VCaP (cell line): ENCODE data around the gene NEDD4.

ENCODE experiments used
- H3K27ac ChIP-seq: fragments of 450-650 bp; 2 replicates; pipeline ENCODE4 v1.5.1; 2017
- TF ChIP-seq, protein P1 (sequence below): fragments of 450-650 bp; conservative IDR thresholded peaks from 2 replicates; pipeline ENCODE4 v1.5.1; 2017; ENCODE audit warnings: mild to moderate bottlenecking, moderate library complexity

Gene NEDD4

DNA sequence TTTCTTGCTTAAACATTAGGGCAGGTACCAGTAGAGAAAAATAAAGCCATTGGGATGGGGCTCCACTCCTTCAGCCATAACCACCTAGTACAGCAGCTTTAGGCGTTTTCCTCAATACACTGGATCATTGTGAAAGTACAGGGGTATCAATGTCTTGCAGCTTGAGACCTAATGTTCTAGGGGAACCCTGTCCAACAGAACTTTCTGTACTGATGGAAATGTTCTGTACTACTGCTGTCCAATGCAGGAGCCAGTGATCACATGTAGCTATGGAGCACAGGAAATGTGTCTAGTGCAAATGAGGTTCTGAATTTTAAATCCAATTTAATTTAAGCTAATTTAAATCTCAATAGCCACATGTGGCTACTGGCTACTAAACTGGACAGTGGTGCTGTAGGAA is 93.9 kb downstream of the NEDD4 start:
- TF ChIP-seq, protein P1, sequence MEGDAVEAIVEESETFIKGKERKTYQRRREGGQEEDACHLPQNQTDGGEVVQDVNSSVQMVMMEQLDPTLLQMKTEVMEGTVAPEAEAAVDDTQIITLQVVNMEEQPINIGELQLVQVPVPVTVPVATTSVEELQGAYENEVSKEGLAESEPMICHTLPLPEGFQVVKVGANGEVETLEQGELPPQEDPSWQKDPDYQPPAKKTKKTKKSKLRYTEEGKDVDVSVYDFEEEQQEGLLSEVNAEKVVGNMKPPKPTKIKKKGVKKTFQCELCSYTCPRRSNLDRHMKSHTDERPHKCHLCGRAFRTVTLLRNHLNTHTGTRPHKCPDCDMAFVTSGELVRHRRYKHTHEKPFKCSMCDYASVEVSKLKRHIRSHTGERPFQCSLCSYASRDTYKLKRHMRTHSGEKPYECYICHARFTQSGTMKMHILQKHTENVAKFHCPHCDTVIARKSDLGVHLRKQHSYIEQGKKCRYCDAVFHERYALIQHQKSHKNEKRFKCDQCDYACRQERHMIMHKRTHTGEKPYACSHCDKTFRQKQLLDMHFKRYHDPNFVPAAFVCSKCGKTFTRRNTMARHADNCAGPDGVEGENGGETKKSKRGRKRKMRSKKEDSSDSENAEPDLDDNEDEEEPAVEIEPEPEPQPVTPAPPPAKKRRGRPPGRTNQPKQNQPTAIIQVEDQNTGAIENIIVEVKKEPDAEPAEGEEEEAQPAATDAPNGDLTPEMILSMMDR, result no peak
- H3K27ac ChIP-seq, result no peak overlapping the region

DNA sequence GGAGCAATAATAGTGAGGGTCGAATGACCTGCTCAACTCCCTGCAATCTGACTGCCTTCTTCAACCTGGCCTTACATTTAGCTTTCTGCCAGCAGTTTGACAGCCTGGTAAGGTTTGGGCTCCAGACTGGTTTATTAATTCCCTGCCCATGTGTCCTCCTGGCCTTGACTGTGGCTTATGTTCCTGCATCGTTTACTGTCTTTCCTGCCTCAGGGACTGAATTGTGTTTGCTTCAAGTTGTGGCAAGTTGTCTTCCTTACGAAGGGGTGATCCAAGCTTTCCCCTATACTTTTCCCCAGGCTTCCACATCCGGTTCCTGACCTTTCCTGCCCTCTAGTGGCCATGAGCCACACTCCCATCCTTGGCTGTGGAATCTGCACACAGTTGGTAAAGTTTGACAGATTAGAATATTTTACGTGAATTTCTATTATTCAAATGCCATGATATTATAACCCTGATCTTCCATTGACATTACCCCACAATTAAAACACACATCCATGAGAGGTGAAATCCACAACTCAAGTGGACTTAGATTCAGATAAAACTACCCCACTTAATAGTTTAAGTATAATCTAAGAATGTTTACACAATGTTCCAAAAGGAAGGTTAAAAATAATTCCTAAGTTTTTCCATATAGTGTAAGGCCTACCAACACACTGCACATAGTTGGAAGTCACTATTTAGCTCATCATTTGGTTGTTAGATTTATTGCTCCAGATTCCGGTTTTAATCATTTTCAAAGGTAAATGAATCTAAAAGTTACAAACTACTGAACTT is 95.7 kb downstream of the NEDD4 start:
- H3K27ac ChIP-seq, result no peak overlapping the region

DNA sequence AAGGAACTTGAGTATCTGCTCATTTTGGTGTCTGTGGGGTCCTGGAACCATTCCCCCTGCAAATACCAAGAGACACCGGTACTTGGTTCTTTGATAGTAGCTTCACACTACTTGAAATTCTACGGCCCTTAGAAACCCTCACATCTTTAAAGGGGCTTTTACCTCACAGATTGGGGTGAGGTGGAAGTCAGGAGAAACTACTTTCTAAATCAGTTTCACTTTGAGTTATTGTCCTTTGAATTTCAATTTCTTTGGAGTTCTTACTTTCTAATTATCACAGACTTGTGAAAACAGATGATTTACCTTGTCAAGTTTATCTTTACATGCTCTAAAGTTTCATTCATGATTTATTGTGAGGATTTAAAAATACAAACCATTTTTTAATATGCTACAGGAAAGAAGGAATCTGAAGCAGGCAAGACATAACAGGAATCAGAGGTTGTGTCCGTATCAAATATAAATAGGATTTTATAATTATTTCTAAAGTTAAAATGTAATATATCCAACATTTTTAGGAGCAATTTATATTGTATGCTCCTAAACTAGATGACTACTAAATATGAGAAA is 98.9 kb downstream of the NEDD4 start:
- no peak overlapping the region for H3K27ac ChIP-seq
- TF ChIP-seq, protein P1, result no peak

More for the DNA sequence above, 95.7 kb downstream of the NEDD4 start:
- TF ChIP-seq, protein P1, result peak; percentile 89

DNA sequence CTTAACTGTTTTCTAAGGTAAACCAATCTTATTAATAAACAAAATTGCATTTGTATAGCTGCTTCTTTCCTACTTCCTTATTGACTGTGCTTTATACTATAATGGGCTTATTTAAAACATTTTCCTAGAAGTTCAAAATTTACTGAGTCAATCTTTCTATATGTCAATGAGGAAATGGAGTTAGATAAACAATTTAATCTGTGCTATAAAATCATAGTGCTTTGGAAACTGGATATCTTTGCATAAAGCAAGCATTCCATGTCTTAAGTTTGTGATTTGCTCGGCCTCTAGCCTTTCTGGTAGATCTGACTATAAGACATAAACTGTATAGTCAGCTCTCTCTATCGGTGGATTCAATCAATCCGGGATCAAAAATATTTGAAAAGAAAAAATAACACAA is 99.6 kb downstream of the NEDD4 start:
- TF ChIP-seq, protein P1, result no peak
- H3K27ac ChIP-seq, result no peak overlapping the region

DNA sequence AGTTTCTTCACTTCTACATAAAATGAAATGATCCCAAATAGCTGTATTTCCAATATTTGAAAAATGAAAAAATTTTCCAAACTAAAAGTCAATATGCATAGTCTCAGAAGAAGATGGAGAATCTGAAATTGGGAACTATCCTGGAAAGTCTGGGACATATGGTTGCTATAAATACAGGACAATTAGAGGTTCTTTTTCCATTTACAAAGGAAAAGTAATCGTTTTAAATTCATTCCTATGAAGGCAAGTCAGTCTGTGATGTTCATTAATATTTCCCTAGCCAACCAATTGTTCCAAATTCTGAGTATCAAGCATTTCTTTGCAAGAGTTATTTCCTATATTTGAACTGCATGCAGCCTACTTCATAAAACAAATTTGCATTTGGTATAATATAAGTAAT is 102.2 kb downstream of the NEDD4 start:
- TF ChIP-seq, protein P1, result no peak
- no peak overlapping the region for H3K27ac ChIP-seq

DNA sequence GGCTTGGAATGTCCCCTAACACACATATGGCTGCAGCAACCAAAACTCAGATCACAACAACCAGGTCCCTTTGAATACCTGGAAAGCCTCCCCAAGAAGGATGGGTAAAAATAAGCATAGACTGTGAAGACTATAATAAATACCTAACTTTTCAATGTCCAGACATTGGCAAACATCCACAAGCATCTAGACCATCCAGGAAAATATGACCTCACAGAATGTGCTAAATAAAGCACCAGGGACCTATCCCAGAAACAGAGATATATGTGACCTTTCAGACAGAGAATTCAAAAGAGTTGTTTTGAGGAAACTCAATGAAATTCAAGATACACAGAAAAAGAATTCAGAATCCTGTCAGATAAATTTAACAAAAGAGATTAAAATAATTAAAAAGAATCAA is 109.2 kb downstream of the NEDD4 start:
- TF ChIP-seq, protein P1, result no peak
- no peak overlapping the region for H3K27ac ChIP-seq

DNA sequence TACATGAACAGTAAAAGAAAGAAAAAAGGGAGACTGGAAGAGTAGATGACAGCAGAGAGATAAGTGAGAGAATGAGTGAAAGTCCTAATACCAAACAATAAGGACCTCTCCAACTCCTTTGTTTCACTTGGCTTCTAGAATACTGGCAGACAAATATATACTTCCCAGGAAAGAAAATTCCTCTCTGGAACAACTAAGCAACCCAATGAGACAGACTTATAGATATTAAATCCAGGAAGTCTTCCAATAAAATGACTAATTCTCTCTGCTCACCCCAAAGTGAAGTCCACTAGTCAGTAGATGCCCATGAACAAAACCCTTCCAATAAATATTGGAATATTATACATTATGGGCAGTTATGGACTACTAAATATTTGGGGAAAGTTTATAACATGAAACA is 114.2 kb downstream of the NEDD4 start:
- H3K27ac ChIP-seq, result no peak overlapping the region
- TF ChIP-seq, protein P1, result no peak
